Panc1 (cell line): ENCODE data around the gene FAM107A.

Source experiments
- CTCF ChIP-seq: fragments of 450-650 bp; IDR thresholded peaks from 2 replicates; pipeline ENCODE4 v1.5.1; 2017; ENCODE audit warnings: mild to moderate bottlenecking
- TCF7L2 ChIP-seq: IDR thresholded peaks from 2 replicates; pipeline ENCODE4 v1.6.1; 2011; ENCODE audit warnings: mild to moderate bottlenecking, low read depth, low read length, inconsistent platforms

GRCh38 chr3:58539626-58540025 lies 37.6 kb downstream of the FAM107A start:
- no peak for TF ChIP-seq CTCF
- no peak for TF ChIP-seq TCF7L2
